LNCaP clone FGC (cell line): ENCODE data around the gene HDGFL2.

Experiments used
- DNase-seq: peaks from one replicate; pipeline ENCODE4 v3.0.0-alpha.2; 2011; ENCODE audit warnings: low read depth
- H3K4me3 ChIP-seq: 2 replicates; pipeline ENCODE4 v1.5.1; 2011; ENCODE audit warnings: mild to moderate bottlenecking, low read depth, low read length, control low read depth
- CTCF ChIP-seq: IDR thresholded peaks from 2 replicates; pipeline ENCODE4 v1.5.1; 2012; ENCODE audit warnings: mild to moderate bottlenecking; ENCODE audit not compliant: control insufficient read depth, insufficient read depth; ENCODE audit errors: extremely low read depth

HDGFL2 gene

GRCh38 chr19:4430760-4431159 lies 41.3 kb upstream of the HDGFL2 start:
- H3K4me3 ChIP-seq: no peak overlapping the region
- no peak for DNase-seq
- TF ChIP-seq CTCF: no peak

- no peak overlapping the region for H3K4me3 ChIP-seq
- no peak for TF ChIP-seq CTCF
- DNase-seq: no peak
Measured at GRCh38 chr19:4431296-4431695, 40.8 kb upstream of the HDGFL2 start.

- TF ChIP-seq CTCF: no peak
- no peak overlapping the region for H3K4me3 ChIP-seq
- no peak for DNase-seq
Measured at GRCh38 chr19:4431808-4432674, 40.1 kb upstream of the HDGFL2 start.

GRCh38 chr19:4432918-4433506 lies 39.1 kb upstream of the HDGFL2 start:
- no peak overlapping the region for H3K4me3 ChIP-seq
- no peak for DNase-seq
- TF ChIP-seq CTCF: no peak

GRCh38 chr19:4434391-4434790 lies 37.7 kb upstream of the HDGFL2 start:
- H3K4me3 ChIP-seq: no peak overlapping the region
- DNase-seq: no peak
- no peak for TF ChIP-seq CTCF

GRCh38 chr19:4436231-4436630 lies 35.9 kb upstream of the HDGFL2 start:
- no peak for DNase-seq
- TF ChIP-seq CTCF: no peak
- H3K4me3 ChIP-seq: no peak overlapping the region
